GM12864 (cell line): ENCODE results near the gene IQCB1.

ENCODE experiments used
- DNase-seq: peaks from one replicate; pipeline ENCODE4 v3.0.0-alpha.2; 2011; ENCODE audit warnings: low read depth
- H3K4me3 ChIP-seq: 2 replicates; pipeline ENCODE4 v1.5.1; 2011; ENCODE audit warnings: mild to moderate bottlenecking, low read depth, low read length, control low read depth
- TF ChIP-seq, protein P1 (sequence below): IDR thresholded peaks from 2 replicates; pipeline ENCODE4 v1.5.1; 2011; ENCODE audit warnings: low read depth, mild to moderate bottlenecking, moderate library complexity, low read length, control low read depth, inconsistent platforms; ENCODE audit errors: missing control alignments

IQCB1 gene

GRCh38 chr3:121817753-121818152 is 17.1 kb downstream of the IQCB1 start:
- H3K4me3 ChIP-seq = no peak overlapping the region
- TF ChIP-seq, protein P1, sequence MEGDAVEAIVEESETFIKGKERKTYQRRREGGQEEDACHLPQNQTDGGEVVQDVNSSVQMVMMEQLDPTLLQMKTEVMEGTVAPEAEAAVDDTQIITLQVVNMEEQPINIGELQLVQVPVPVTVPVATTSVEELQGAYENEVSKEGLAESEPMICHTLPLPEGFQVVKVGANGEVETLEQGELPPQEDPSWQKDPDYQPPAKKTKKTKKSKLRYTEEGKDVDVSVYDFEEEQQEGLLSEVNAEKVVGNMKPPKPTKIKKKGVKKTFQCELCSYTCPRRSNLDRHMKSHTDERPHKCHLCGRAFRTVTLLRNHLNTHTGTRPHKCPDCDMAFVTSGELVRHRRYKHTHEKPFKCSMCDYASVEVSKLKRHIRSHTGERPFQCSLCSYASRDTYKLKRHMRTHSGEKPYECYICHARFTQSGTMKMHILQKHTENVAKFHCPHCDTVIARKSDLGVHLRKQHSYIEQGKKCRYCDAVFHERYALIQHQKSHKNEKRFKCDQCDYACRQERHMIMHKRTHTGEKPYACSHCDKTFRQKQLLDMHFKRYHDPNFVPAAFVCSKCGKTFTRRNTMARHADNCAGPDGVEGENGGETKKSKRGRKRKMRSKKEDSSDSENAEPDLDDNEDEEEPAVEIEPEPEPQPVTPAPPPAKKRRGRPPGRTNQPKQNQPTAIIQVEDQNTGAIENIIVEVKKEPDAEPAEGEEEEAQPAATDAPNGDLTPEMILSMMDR = no peak
- no peak for DNase-seq

DNA sequence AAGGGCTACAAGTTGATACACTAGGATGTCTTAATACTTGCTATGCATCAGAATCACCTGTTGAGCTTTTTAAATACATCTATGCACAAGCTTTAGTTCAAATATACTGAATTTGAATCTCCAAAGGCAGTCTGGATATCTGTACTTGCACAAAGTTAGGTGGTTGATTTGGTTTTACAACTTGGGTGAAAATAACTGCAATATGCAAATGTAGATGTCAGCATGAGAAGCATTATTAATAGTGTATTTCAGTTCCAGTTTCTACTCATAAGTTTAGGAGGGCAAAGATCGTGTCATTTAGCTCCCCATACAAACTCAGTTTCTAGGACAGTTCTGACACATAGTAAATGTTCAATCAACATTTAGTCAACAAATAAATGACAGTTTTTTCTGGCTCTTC is 25.6 kb downstream of the IQCB1 start:
- peak; percentile 83 for DNase-seq
- H3K4me3 ChIP-seq = no peak overlapping the region

GRCh38 chr3:121803771-121804320 is 31.0 kb downstream of the IQCB1 start:
- H3K4me3 ChIP-seq = no peak overlapping the region
- TF ChIP-seq, protein P1 = no peak
- DNase-seq = no peak

More for the DNA sequence above, 25.6 kb downstream of the IQCB1 start:
- TF ChIP-seq, protein P1 = no peak

- no peak overlapping the region for H3K4me3 ChIP-seq
- no peak for DNase-seq
- TF ChIP-seq, protein P1 = no peak
These were observed 34.0 kb downstream of the IQCB1 start for GRCh38 chr3:121800906-121801305.

GRCh38 chr3:121796970-121797369 is 37.9 kb downstream of the IQCB1 start:
- DNase-seq = no peak
- H3K4me3 ChIP-seq = no peak overlapping the region
- TF ChIP-seq, protein P1 = no peak

GRCh38 chr3:121794264-121794983 is 40.4 kb downstream of the IQCB1 start:
- TF ChIP-seq, protein P1 = no peak
- peak; percentile 37 for DNase-seq
- no peak overlapping the region for H3K4me3 ChIP-seq

DNA sequence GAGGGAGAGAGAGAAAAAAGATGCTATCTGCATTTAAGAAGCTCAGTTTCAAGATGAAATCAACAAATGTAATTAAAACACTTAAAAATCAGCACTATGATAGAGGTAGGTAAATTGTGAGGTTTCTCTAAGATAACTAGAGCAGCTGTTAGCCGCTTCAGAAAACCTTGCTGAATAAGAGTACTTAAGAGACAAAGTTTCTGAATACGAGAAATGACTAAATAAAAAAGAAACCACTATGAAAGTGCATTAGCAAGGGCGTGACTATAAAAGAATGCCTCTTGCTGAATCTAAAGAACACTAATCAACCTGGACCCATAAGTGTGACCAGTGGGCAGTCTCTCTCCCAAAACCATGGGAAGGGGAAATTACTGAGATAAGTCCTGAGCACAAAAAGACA is 41.8 kb downstream of the IQCB1 start:
- peak; percentile 30 for DNase-seq
- H3K4me3 ChIP-seq = no peak overlapping the region; the same call in 1 of the 2 replicates
- TF ChIP-seq, protein P1 = no peak
